NCI-H345 treated with DMSO at 0.1 percent for 48 hours (cell line): ENCODE measurements around the gene AOPEP.

Source experiments
- DNase-seq: peaks from one replicate; lab custom pipeline; 2025; ENCODE audit not compliant: unreplicated experiment; lab: John Stamatoyannopoulos, UW

AOPEP gene

DNA sequence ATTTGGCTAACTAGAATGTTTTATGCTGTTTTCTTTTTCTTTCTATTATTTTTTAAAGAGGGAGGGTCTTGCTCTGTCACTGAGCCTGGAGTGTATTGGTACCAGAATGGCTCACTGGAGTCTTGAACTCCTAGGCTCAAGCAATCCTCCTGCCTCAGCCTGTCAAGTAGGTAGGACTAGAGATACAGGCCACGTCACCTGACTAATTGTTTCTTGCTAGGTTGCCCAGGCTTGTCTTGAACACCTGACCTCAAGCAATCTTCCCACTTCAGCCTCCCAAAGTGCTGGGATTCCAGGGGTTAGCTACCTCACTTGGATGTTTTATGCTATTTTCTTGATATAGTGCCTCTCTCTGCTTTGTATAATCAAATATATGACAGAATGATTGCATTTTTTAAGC lies 166.2 kb downstream of the AOPEP start:
- no peak for DNase-seq

GRCh38 chr9:94894094-94894699 lies 167.7 kb downstream of the AOPEP start:
- no peak for DNase-seq

- DNase-seq, result no peak
Measured at GRCh38 chr9:94895668-94896067, 169.2 kb downstream of the AOPEP start.

DNA sequence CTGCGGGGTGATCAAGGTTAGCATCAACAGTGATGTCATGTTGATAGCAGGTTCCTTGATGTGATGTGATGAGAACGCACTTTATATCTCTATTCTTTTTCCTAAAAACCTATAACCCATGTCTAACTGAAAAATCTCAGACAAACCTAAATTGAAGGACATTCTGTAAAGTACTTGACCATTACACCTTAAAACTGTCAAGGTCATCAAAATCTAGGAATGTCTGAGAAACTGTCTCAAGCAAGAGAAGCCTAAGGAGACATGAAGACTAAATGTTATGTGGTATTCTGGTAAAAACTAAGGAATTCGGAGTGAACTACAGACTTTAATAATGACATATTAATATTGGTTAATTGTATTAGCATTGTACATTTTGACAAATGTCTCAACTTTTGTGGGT lies 170.0 kb downstream of the AOPEP start:
- DNase-seq, result no peak

- DNase-seq, result no peak
Measured at GRCh38 chr9:94899464-94900221, 173.1 kb downstream of the AOPEP start.

- DNase-seq, result no peak
Measured at GRCh38 chr9:94900222-94901018, 173.9 kb downstream of the AOPEP start.

DNA sequence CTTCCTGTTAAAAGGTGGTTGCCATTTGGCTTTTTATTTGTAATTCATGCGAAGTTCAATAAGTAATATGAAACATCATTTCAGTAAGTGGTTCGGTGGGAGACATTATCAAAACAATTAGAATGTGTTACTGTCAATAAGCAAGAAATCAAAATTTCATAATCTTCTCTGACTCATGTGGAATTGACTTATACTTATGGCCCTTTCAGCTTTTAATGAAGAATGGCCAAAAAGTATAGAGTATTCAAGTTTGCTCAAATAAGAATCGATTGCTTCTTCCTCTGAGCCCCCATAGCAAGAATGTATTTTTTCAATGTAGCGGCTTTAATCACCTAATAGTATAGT lies 174.5 kb downstream of the AOPEP start:
- no peak for DNase-seq

GRCh38 chr9:94903961-94904421 lies 177.5 kb downstream of the AOPEP start:
- no peak for DNase-seq

- DNase-seq, result no peak
Measured at GRCh38 chr9:94904806-94905205, 178.3 kb downstream of the AOPEP start.

DNA sequence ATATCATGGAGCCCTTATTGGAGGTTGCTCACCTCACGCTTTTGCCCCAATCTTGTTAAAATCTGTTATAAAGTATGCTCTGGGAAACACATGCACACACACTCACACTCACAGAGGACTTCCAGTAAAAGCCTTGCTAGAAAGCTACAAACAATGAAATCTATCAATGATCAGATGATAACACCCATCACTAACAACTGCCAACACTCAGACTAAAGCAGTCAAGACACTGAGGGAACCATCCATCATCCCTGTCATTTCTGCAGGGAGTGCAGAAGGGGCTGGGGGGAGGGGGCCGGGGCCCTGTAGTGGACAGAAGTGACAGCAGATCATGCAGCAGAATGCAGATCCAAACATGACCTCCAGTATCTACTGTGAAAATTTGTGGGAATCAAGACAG lies 179.1 kb downstream of the AOPEP start:
- no peak for DNase-seq

DNA sequence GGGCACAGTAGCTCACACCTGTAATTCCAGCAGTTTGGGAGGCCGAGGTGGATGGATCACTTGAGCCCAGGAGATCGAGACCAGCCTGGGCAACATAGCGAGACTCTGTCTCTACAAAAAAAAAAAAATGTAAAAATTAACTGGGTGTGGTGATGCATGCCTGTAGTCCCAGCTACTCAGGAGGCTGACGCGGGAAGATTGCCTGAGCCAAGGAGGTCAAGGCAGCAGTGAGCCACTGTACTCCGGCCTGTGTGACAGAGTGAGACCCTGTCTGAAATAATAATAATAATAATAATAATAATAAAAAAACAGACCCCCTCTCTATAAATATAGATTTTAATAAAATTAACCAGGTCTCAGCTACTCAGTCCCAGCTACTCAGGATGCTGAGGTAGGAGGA lies 179.7 kb downstream of the AOPEP start:
- no peak for DNase-seq

- DNase-seq, result no peak
Measured at GRCh38 chr9:94906713-94907112, 180.2 kb downstream of the AOPEP start.

- DNase-seq, result no peak
Measured at GRCh38 chr9:94907264-94907936, 180.9 kb downstream of the AOPEP start.

DNA sequence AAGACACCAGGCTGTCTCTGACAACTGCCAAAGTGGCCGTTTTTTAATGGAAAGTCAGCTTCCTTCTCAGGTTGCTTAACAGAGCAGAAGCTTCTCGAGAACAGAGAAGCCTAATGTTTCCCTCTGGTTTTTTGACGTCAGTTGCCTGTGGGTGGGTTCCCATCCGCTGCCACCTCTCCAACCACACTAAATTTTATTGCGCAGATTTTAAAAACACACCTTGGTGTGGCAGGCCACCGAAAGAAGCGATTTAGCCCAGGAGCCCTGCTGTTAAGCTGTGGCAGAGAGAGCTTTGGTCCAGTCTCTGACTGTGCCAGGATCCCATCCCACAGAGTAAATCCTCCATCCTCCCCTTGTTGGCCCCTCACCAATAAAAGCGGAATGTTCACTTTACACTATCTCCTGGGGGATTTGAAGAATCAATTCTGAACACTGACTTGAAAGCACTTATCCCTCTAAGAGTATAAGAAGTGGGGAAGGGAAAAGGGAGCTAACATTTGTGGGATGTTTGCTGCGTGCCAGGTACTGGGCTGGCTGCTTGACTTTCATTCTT lies 181.6 kb downstream of the AOPEP start:
- DNase-seq, result no peak

- no peak for DNase-seq
Measured at GRCh38 chr9:94908583-94909249, 182.2 kb downstream of the AOPEP start.

DNA sequence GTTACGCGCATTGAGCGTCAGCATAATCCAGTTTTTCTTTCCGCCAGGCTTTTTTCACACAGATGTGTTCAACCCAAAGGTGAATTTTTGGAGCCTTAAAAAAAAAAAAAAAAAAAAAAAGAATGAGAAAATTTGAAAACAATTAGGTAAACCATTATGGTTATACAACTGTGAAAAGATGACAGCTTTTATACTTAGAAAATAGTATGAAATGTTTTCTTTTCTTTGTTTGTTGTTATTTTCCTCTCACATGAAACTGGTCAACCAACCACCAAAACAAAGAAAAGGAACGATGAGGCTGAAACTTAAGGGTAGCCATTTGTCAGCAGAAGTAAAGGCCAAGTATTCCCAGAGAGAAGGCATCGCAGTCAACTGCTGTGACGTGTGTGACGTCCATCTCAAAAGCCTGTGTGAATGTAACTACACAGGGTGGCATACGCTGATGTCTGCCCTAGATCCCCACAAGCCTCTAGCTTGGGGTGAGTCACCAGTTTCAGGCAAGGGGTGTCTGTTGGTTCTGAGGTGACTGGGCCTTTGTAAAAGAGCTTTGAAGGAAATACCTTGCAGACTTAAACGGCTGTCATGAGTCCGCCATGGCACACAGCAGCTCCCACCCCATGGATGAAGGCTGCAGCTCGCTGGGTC lies 182.9 kb downstream of the AOPEP start:
- no peak for DNase-seq

GRCh38 chr9:94909965-94910730 lies 183.6 kb downstream of the AOPEP start:
- DNase-seq, result no peak

DNA sequence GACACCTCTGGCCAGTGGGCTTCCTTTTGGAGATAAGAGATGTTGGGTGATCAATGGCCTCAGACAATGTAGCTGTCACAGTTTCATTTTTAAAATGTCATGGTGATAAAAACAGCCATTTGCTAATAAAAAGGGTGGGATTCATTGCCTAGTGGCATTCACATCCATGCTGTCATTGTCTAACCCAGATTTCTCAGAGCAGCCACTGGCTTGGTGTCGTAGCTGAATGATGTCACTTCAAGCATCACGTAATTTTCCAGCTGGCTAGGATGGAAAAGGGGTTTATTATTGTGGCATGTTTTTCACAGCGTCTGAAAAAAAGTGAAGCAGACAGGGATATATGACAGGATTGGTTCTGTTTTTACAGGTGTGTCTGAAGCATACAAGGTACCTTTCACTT lies 184.7 kb downstream of the AOPEP start:
- DNase-seq, result no peak

DNA sequence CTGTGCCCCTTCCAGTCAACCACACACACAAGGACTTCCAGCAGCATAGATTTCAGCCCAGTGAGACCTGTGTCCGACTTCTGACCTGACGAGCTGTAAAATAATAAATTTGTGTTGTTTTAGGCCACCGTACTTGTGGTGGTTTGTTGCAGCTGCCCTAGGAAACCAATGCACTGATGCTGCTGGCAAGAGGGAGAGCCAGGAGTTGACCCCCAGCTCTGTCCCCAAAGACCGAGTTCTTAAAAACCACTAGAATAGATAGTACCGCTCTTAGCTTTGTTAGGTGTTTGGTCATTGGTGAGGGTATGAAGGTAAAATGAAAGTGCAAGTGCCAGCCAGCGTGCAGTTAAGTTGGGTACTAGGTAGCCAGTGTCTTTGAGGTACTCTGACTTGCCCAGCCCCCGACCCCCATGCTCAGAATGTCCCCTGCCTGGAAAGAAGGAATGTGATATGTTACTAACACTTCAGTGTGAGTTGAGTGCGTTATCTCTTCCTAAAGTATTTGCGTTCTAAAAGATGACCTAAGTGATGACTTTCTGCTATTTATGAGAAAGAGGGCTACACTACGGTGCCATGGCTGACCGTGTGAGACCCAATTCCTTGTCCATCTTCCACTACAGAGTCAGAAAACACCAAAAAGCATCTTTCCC lies 185.6 kb downstream of the AOPEP start:
- DNase-seq, result no peak
